IMR-90 (cell line): ENCODE data around the gene LEKR1. TPM values are rescaled to one million over a fixed set of nuclear protein-coding genes. Genes with fewer than 3 reads are reported as not detected.

Experiments
- ATAC-seq: fragments of 200-7000 bp; cut with Tn5 transposase; 2 replicates; pipeline ENCODE4 v1.9.1; 2020; ENCODE audit warnings: low read depth, mild to moderate bottlenecking, moderate library complexity
- BruUV-seq: library from RNA; stranded (reverse); fragments of 400-500 nt; replicated peaks from 2 replicates; lab custom pipeline; 2021; lab: Mats Ljungman, UMichigan
- CTCF ChIA-PET: fragments of 300-600 bp; formaldehyde crosslinking; extraction: SDS; loops from one replicate; lab custom pipeline; 2021; ENCODE audit warnings: antibody characterized with exemption; lab: Yijun Ruan, JAX
- POLR2A ChIA-PET: fragments of 300-600 bp; sonication (Branson Sonifier 250); formaldehyde crosslinking; loops from one replicate; lab custom pipeline; 2022; ENCODE audit warnings: antibody characterized with exemption; ENCODE audit not compliant: unreplicated experiment; lab: Charles Lee
- DNase-seq: peaks from one replicate; pipeline ENCODE4 v3.0.0; 2013
- H2AFZ ChIP-seq: replicated peaks from 2 replicates; pipeline ENCODE3; 2013; ENCODE audit warnings: low read length, mild to moderate bottlenecking; ENCODE audit not compliant: poor library complexity
- H2AK5ac ChIP-seq: 2 replicates; pipeline ENCODE4 v1.6.1; 2013; ENCODE audit warnings: low read depth, low read length, inconsistent platforms
- H2AK9ac ChIP-seq: replicated peaks from 2 replicates; pipeline ENCODE3; 2013; ENCODE audit warnings: mild to moderate bottlenecking, low read depth, low read length, moderate library complexity; ENCODE audit not compliant: poor library complexity
- H2BK120ac ChIP-seq: 2 replicates; pipeline ENCODE4 v1.6.1; 2013; ENCODE audit warnings: low read depth, low read length, inconsistent platforms
- H2BK15ac ChIP-seq: 3 replicates; pipeline ENCODE4 v1.6.1; 2013; ENCODE audit warnings: low read depth, low read length, inconsistent platforms
- H2BK20ac ChIP-seq: 2 replicates; pipeline ENCODE4 v1.6.1; 2013; ENCODE audit warnings: low read depth, mild to moderate bottlenecking, inconsistent platforms, low read length, moderate library complexity
- H2BK5ac ChIP-seq: 2 replicates; pipeline ENCODE4 v1.6.1; 2013; ENCODE audit warnings: mild to moderate bottlenecking, low read depth, low read length, inconsistent platforms; ENCODE audit not compliant: poor library complexity, severe bottlenecking
- H3K14ac ChIP-seq: replicated peaks from 2 replicates; pipeline ENCODE4 v1.6.1; 2013; ENCODE audit warnings: low read depth, low read length, inconsistent platforms
- H3K18ac ChIP-seq: 2 replicates; pipeline ENCODE4 v1.6.1; 2013; ENCODE audit warnings: low read depth, low read length, control low read depth
- H3K23ac ChIP-seq: 2 replicates; pipeline ENCODE4 v1.6.1; 2013; ENCODE audit warnings: low read depth, low read length, inconsistent platforms
- H3K27ac ChIP-seq: 2 replicates; pipeline ENCODE4 v1.5.1; 2013; ENCODE audit warnings: mild to moderate bottlenecking, control low read depth, low read length; ENCODE audit not compliant: insufficient read depth
- H3K27me3 ChIP-seq: 2 replicates; pipeline ENCODE4 v1.6.1; 2013; ENCODE audit warnings: low read length; ENCODE audit not compliant: control insufficient read depth, insufficient read depth
- H3K36me3 ChIP-seq: 2 replicates; pipeline ENCODE4 v1.6.1; 2013; ENCODE audit warnings: low read length, mixed read lengths; ENCODE audit not compliant: control insufficient read depth, insufficient read depth
- H3K4ac ChIP-seq: 2 replicates; pipeline ENCODE4 v1.6.1; 2013; ENCODE audit warnings: low read depth, low read length, inconsistent platforms
- H3K4me1 ChIP-seq: 2 replicates; pipeline ENCODE4 v1.6.1; 2013; ENCODE audit warnings: low read length, mixed read lengths; ENCODE audit not compliant: control insufficient read depth, insufficient read depth
- H3K4me2 ChIP-seq: 2 replicates; pipeline ENCODE4 v1.6.1; 2013; ENCODE audit warnings: low read depth, mild to moderate bottlenecking, control low read depth, low read length, moderate library complexity
- H3K4me3 ChIP-seq: 2 replicates; pipeline ENCODE4 v1.5.1; 2013; ENCODE audit warnings: low read depth, mild to moderate bottlenecking, control low read depth, low read length, moderate library complexity; ENCODE audit not compliant: insufficient read depth
- H3K56ac ChIP-seq: 2 replicates; pipeline ENCODE4 v1.6.1; 2013; ENCODE audit warnings: low read length, inconsistent platforms; ENCODE audit not compliant: insufficient read depth; ENCODE audit errors: extremely low read depth
- H3K79me1 ChIP-seq, 2 experiments: 2 replicates each; pipeline ENCODE4 v1.6.1; 2013; ENCODE audit warnings: low read length in 2 of 2, inconsistent platforms in 1 of 2, low read depth in 1 of 2
- H3K9ac ChIP-seq: 2 replicates; pipeline ENCODE4 v1.6.1; 2013; ENCODE audit warnings: low read depth, low read length, control low read depth
- H3K9me1 ChIP-seq: 2 replicates; pipeline ENCODE4 v1.6.1; 2013; ENCODE audit warnings: low read length, inconsistent platforms; ENCODE audit not compliant: insufficient read depth
- H3K9me3 ChIP-seq: 2 replicates; pipeline ENCODE4 v1.6.1; 2013; ENCODE audit warnings: low read length; ENCODE audit not compliant: control insufficient read depth, insufficient read depth
- H4K20me1 ChIP-seq: 2 replicates; pipeline ENCODE4 v1.6.1; 2013; ENCODE audit warnings: low read length, inconsistent platforms; ENCODE audit not compliant: insufficient read depth
- H4K5ac ChIP-seq: 2 replicates; pipeline ENCODE4 v1.6.1; 2013; ENCODE audit warnings: mild to moderate bottlenecking, low read depth, low read length, control low read depth
- H4K8ac ChIP-seq, 2 experiments: 2 replicates each; pipeline ENCODE4 v1.6.1; 2013; ENCODE audit warnings: low read depth in 2 of 2, low read length in 2 of 2, control low read depth in 1 of 2, inconsistent platforms in 1 of 2
- H4K91ac ChIP-seq: 2 replicates; pipeline ENCODE4 v1.6.1; 2013; ENCODE audit warnings: low read depth, low read length, inconsistent platforms; ENCODE audit not compliant: insufficient read depth
- BHLHE40 ChIP-seq: fragments of 150-350 bp; IDR thresholded peaks from 2 replicates; pipeline ENCODE4 v1.6.1; 2016; ENCODE audit warnings: mild to moderate bottlenecking, low read depth, low read length
- CEBPB ChIP-seq: IDR thresholded peaks from 2 replicates; pipeline ENCODE4 v1.6.1; 2012; ENCODE audit warnings: low read depth, low read length, improper control_type of control experiment
- CHD1 ChIP-seq: IDR thresholded peaks from 2 replicates; pipeline ENCODE4 v1.6.1; 2012; ENCODE audit warnings: low read depth, low read length, improper control_type of control experiment
- CTCF ChIP-seq: conservative IDR thresholded peaks from 2 replicates; pipeline ENCODE4 v1.5.1; 2012; ENCODE audit warnings: mild to moderate bottlenecking, low read depth, low read length, improper control_type of control experiment
- MAFK ChIP-seq: IDR thresholded peaks from 2 replicates; pipeline ENCODE4 v1.6.1; 2012; ENCODE audit warnings: low read depth, low read length, improper control_type of control experiment
- MAZ ChIP-seq: IDR thresholded peaks from 2 replicates; pipeline ENCODE4 v1.6.1; 2012; ENCODE audit warnings: low read depth, mild to moderate bottlenecking, low read length, improper control_type of control experiment, moderate library complexity, borderline replicate concordance
- NFE2L2 ChIP-seq: fragments of 150-350 bp; IDR thresholded peaks from 2 replicates; pipeline ENCODE4 v1.6.1; 2016; ENCODE audit warnings: low read depth, mild to moderate bottlenecking, low read length
- POLR2A ChIP-seq: IDR thresholded peaks from 2 replicates; pipeline ENCODE4 v1.6.1; 2012; ENCODE audit warnings: mild to moderate bottlenecking, low read depth, low read length
- RCOR1 ChIP-seq: IDR thresholded peaks from 2 replicates; pipeline ENCODE4 v1.6.1; 2012; ENCODE audit warnings: mild to moderate bottlenecking, low read length, improper control_type of control experiment; ENCODE audit not compliant: insufficient replicate concordance
- RFX5 ChIP-seq: IDR thresholded peaks from 2 replicates; pipeline ENCODE4 v1.8.0; 2012; ENCODE audit warnings: low read depth, mild to moderate bottlenecking, low read length, moderate library complexity
- SMC3 ChIP-seq: fragments of 150-350 bp; IDR thresholded peaks from 2 replicates; pipeline ENCODE4 v1.6.1; 2016; ENCODE audit warnings: low read depth, mild to moderate bottlenecking, antibody characterized with exemption, low read length, moderate library complexity
- WGBS, 2 experiments: methylation state at CpG; one replicate each; pipeline versions ENCODE4 v1.1.5 to v1.1.7; 2013; ENCODE audit warnings: missing lambda C conversion rate in 2 of 2; ENCODE audit not compliant: insufficient read length in 1 of 2; ENCODE audit errors: extremely low coverage in 2 of 2; 5-methylcytosine and 5-hydroxymethylcytosine counted together
- dilution Hi-C: fragments of 300-500 bp; cut with HindIII; formaldehyde crosslinking; loops from one replicate; pipeline ENCODE4 v1.14.3; 2018; ENCODE audit warnings: low sequenced_read_pairs; ENCODE audit not compliant: unreplicated experiment
- in situ Hi-C: fragments of 300-500 bp; cut with MboI; formaldehyde crosslinking; loops from 3 replicates; pipeline ENCODE4 v1.14.3; 2019; ENCODE audit warnings: low sequenced_read_pairs, inconsistent platforms, mixed read lengths
- intact Hi-C: fragments of 100-400 bp; cut with micrococcal nuclease; formaldehyde crosslinking; loops from 2 replicates; pipeline ENCODE4 v1.10.0; 2022
- polyA plus RNA-seq, 3 experiments: library from polyadenylated mRNA; depleted of rRNA; stranded (reverse); fragments of >200 nt; gene quantifications; 2 replicates each; pipeline ENCODE4 v1.2.3, GENCODE V29; 2012; ENCODE audit warnings: low replicate concordance in 1 of 3
- total RNA-seq: library from RNA; depleted of rRNA; stranded (reverse); fragments of >200 nt; gene quantifications from 2 replicates; pipeline ENCODE4 v1.2.3, GENCODE V29; 2012
- TF ChIP-seq, protein P1 (sequence below): fragments of 150-350 bp; IDR thresholded peaks from 2 replicates; pipeline ENCODE4 v1.6.1; 2016; ENCODE audit warnings: low read depth, mild to moderate bottlenecking, low read length, moderate library complexity, borderline replicate concordance
- TF ChIP-seq, protein P2 (sequence below): fragments of 150-350 bp; IDR thresholded peaks from 2 replicates; pipeline ENCODE4 v1.6.1; 2017; ENCODE audit warnings: mild to moderate bottlenecking, antibody characterized with exemption, low read length, low read depth

The LEKR1 gene
- total and polyA plus RNA-seq, 2 of the 4 experiments (the other 2 are of a cell fraction): 0.19 to 0.36 TPM

- H2AFZ ChIP-seq: peak overlapping the region; percentile 79
- no peaks in the 10 kb centered on the region for H3K36me3 ChIP-seq
- 6% methylated on average over 6 of the region's 15 CpGs; no CpG with 5 or more reads in 1 of the 2 experiments for WGBS, 2 experiments
- H2BK120ac ChIP-seq: peak overlapping the region; percentile 75
- H3K14ac ChIP-seq: peak overlapping the region; percentile 43; the same call in 1 of the 2 replicates
- peak overlapping the region; percentile 59 for H3K4ac ChIP-seq
- no peak overlapping the region for H3K4me3 ChIP-seq
- H4K8ac ChIP-seq: peak overlapping the region in 1 of 2 experiments; percentile 34; a peak in 2 of 4 replicates
- H2BK20ac ChIP-seq: peak overlapping the region; percentile 72
- dilution Hi-C loops: no loop called here
- DNase-seq (peak; percentile 94), ATAC-seq (peak; percentile 97)
- no peak overlapping the region for H3K27ac ChIP-seq
- peak overlapping the region; percentile 29 for H2AK9ac ChIP-seq
- H2AK5ac ChIP-seq: peak overlapping the region; percentile 90
- H3K9me3 ChIP-seq: no peaks in the 10 kb centered on the region
- H2BK15ac ChIP-seq: peak overlapping the region; percentile 6; the same call in 1 of the 3 replicates
- peak overlapping the region; percentile 38; the same call in 1 of the 2 replicates for H3K4me2 ChIP-seq
- H4K91ac ChIP-seq: peak overlapping the region; percentile 53
- H4K5ac ChIP-seq: 0 out of 2 replicates have a peak overlapping the region, but pooled peaks have one; percentile 26
- H4K20me1 ChIP-seq: no peaks in the 10 kb centered on the region
- in situ Hi-C loops: loop anchor here (5.0 kb wide), 3 partner anchors 264 to 534 kb away; no protein-coding TSS in a partner anchor
- H2BK5ac ChIP-seq: peak overlapping the region; percentile 10
- H3K4me1 ChIP-seq: peaks cover 15% of the 10 kb centered on the region
- no peak overlapping the region for H3K23ac ChIP-seq
- no peak overlapping the region for H3K56ac ChIP-seq
- H3K27me3 ChIP-seq: no peaks in the 10 kb centered on the region
- peaks cover 0 to 4% of the 10 kb centered on the region in 2 experiments; a peak in 1 of 4 replicates for H3K79me1 ChIP-seq
- intact Hi-C loops: loop anchor here (1.0 to 2.0 kb wide), 5 partner anchors 55 to 931 kb away; partner anchors contain the start of gene TIPARP
- no peak overlapping the region for H3K9ac ChIP-seq
- ChIA-PET POLR2A (no interaction called here), CTCF (interaction anchor here (0.6 to 1.6 kb wide), 10 partner anchors 14 to 573 kb away, joined by 3 to 5 read pairs (median 3); no protein-coding TSS in a partner anchor)
- H3K9me1 ChIP-seq: peaks cover 5% of the 10 kb centered on the region; the same call in 1 of the 2 replicates
- no peak overlapping the region for H3K18ac ChIP-seq
- BruUV-seq: no TSS peak
- TF ChIP-seq SMC3 (peak; percentile 96), MAFK (no peak; the same call in 1 of the 2 replicates), RFX5 (0 out of 2 replicates have a peak, but pooled peaks have one; percentile 5), POLR2A (peak; percentile 82), CHD1 (no peak), NFE2L2 (no peak; the same call in 1 of the 2 replicates), RCOR1 (no peak), CTCF (peak; percentile 96), CEBPB (no peak), BHLHE40 (peak; percentile 37; the same call in 1 of the 2 replicates), MAZ (peak; percentile 63; the same call in 1 of the 2 replicates)
- TF ChIP-seq, protein P1, sequence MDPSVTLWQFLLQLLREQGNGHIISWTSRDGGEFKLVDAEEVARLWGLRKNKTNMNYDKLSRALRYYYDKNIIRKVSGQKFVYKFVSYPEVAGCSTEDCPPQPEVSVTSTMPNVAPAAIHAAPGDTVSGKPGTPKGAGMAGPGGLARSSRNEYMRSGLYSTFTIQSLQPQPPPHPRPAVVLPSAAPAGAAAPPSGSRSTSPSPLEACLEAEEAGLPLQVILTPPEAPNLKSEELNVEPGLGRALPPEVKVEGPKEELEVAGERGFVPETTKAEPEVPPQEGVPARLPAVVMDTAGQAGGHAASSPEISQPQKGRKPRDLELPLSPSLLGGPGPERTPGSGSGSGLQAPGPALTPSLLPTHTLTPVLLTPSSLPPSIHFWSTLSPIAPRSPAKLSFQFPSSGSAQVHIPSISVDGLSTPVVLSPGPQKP: no peak
- TF ChIP-seq, protein P2, sequence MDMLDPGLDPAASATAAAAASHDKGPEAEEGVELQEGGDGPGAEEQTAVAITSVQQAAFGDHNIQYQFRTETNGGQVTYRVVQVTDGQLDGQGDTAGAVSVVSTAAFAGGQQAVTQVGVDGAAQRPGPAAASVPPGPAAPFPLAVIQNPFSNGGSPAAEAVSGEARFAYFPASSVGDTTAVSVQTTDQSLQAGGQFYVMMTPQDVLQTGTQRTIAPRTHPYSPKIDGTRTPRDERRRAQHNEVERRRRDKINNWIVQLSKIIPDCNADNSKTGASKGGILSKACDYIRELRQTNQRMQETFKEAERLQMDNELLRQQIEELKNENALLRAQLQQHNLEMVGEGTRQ: peak; percentile 32; the same call in 1 of the 2 replicates
Observed at GRCh38 chr3:157081626-157082210, 255.6 kb downstream of the LEKR1 start.
